ENCODE data around the gene ASTN2. TPM values are rescaled to one million over a fixed set of nuclear protein-coding genes. Genes with fewer than 3 reads are reported as not detected.

Gene ASTN2
- total and polyA plus RNA-seq, 9 of the 15 experiments (the other 6 are each of a cell fraction or from before 2014, with no cell fraction given): 0.56 to 3.5 (median 1.9) TPM

DNA sequence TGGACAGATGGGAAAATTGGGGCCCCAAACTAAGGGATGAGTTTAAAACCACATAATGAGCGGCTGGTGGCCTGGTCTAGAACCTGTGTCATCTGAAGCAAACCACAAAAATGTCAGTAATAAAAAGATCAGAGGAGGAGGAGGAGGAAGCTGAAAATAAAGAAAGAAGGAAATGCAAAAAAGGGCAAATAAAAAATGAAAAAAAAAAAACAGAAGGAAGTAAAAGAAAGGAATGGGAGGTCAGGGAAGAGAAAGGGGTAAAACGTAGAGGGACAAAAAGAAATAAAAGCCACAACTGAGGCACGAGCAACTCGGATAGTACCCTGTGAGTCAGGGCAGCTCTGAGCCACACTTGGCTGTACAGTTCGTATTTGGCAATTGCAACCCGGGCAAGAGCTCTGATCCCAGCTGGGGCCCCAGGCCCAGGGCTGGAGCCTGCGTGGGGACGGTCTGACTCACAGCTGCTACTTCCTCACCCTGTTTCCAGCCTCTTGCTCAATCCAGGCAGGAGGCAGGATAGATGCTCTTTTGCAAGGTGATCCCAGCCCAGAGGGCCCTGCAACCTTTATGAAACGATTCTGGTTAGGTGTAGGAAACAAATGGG is 865.7 kb downstream of the ASTN2 start (continued):
- TF ChIP-seq, protein P1, sequence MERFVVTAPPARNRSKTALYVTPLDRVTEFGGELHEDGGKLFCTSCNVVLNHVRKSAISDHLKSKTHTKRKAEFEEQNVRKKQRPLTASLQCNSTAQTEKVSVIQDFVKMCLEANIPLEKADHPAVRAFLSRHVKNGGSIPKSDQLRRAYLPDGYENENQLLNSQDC (CRISPR knock-in tag; IDR thresholded peaks at IDR 0.05): no peak
- TF ChIP-seq ZZZ3 (IDR thresholded peaks at IDR 0.05): no peak
- TF ChIP-seq ILF3 (IDR thresholded peaks at IDR 0.05; ENCODE audit: borderline replicate concordance): no peak
- TF ChIP-seq NR2F6 (CRISPR knock-in tag; IDR thresholded peaks at IDR 0.05): no peak
- TF ChIP-seq, protein P2, sequence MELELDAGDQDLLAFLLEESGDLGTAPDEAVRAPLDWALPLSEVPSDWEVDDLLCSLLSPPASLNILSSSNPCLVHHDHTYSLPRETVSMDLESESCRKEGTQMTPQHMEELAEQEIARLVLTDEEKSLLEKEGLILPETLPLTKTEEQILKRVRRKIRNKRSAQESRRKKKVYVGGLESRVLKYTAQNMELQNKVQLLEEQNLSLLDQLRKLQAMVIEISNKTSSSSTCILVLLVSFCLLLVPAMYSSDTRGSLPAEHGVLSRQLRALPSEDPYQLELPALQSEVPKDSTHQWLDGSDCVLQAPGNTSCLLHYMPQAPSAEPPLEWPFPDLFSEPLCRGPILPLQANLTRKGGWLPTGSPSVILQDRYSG (tag; conservative IDR thresholded peaks at IDR 0.05; ENCODE audit: low read depth): no peak
- TF ChIP-seq PTRF (tag; IDR thresholded peaks at IDR 0.05): no peak
- TF ChIP-seq KLF13 (tag; IDR thresholded peaks at IDR 0.05; ENCODE audit: borderline replicate concordance, low read depth): no peak
- TF ChIP-seq POLR2G (IDR thresholded peaks at IDR 0.05; ENCODE audit: low read depth, low read length): no peak
- no peak for TF ChIP-seq ZBTB11 (CRISPR knock-in tag; IDR thresholded peaks at IDR 0.05)

All from K562 (cell line).